ENCODE results near the gene DNM3. TPM values are rescaled to one million over a fixed set of nuclear protein-coding genes. Genes with fewer than 3 reads are reported as not detected.

Gene DNM3
- total RNA-seq, 1 donor: 0.72 TPM

GRCh38 chr1:171902527-171902926, 61.2 kb downstream of the DNM3 start:
- H3K4me3 ChIP-seq (ENCODE audit: insufficient read depth, low read length): no peak overlapping the region
- no peak overlapping the region for H3K27ac ChIP-seq (ENCODE audit: low read depth, low read length)
- H3K27me3 ChIP-seq (ENCODE audit: insufficient read depth, low read length): no peaks in the 10 kb centered on the region
- H3K4me1 ChIP-seq (ENCODE audit: insufficient read depth, low read length): no peaks in the 10 kb centered on the region
- no peak overlapping the region for H2AFZ ChIP-seq (ENCODE audit: low read length)
- TF ChIP-seq CTCF (IDR thresholded peaks at IDR 0.05; ENCODE audit: extremely low read depth, low read depth, low read length): no peak
- H3K4me2 ChIP-seq (ENCODE audit: insufficient read depth, low read length): peak overlapping the region; percentile 9
- H3K9me3 ChIP-seq (ENCODE audit: low read depth, low read length): no peaks in the 10 kb centered on the region
- no peak for DNase-seq (ENCODE audit: insufficient read length, low spot score, missing footprints)
- no peaks in the 10 kb centered on the region for H3K79me2 ChIP-seq (ENCODE audit: insufficient read depth, low read length)
- H3K36me3 ChIP-seq (ENCODE audit: insufficient read depth, low read length): no peaks in the 10 kb centered on the region
- H4K20me1 ChIP-seq (ENCODE audit: insufficient read depth, low read length): no peaks in the 10 kb centered on the region

- H3K36me3 ChIP-seq (ENCODE audit: insufficient read depth, low read length): no peaks in the 10 kb centered on the region
- TF ChIP-seq CTCF (IDR thresholded peaks at IDR 0.05; ENCODE audit: extremely low read depth, low read depth, low read length): no peak
- no peak overlapping the region for H3K4me2 ChIP-seq (ENCODE audit: insufficient read depth, low read length)
- no peak overlapping the region for H3K4me3 ChIP-seq (ENCODE audit: insufficient read depth, low read length)
- no peaks in the 10 kb centered on the region for H3K9me3 ChIP-seq (ENCODE audit: low read depth, low read length)
- no peak overlapping the region for H3K27ac ChIP-seq (ENCODE audit: low read depth, low read length)
- no peaks in the 10 kb centered on the region for H3K4me1 ChIP-seq (ENCODE audit: insufficient read depth, low read length)
- H4K20me1 ChIP-seq (ENCODE audit: insufficient read depth, low read length): no peaks in the 10 kb centered on the region
- H3K27me3 ChIP-seq (ENCODE audit: insufficient read depth, low read length): no peaks in the 10 kb centered on the region
- H2AFZ ChIP-seq (ENCODE audit: low read length): no peak overlapping the region
- no peak for DNase-seq (ENCODE audit: insufficient read length, low spot score, missing footprints)
- H3K79me2 ChIP-seq (ENCODE audit: insufficient read depth, low read length): no peaks in the 10 kb centered on the region
Measured at GRCh38 chr1:171904778-171905450, 63.6 kb downstream of the DNM3 start.

GRCh38 chr1:171909711-171910110, 68.4 kb downstream of the DNM3 start:
- no peak for TF ChIP-seq CTCF (IDR thresholded peaks at IDR 0.05; ENCODE audit: extremely low read depth, low read depth, low read length)
- Histone ChIP-seq H3K36me3 (ENCODE audit: insufficient read depth, low read length) (no peaks in the 10 kb centered on the region), H3K27me3 (ENCODE audit: insufficient read depth, low read length) (no peaks in the 10 kb centered on the region), H4K20me1 (ENCODE audit: insufficient read depth, low read length) (no peaks in the 10 kb centered on the region), H3K27ac (ENCODE audit: low read depth, low read length) (no peak overlapping the region), H3K4me3 (ENCODE audit: insufficient read depth, low read length) (no peak overlapping the region), H2AFZ (ENCODE audit: low read length) (no peak overlapping the region), H3K9me3 (ENCODE audit: low read depth, low read length) (no peaks in the 10 kb centered on the region), H3K79me2 (ENCODE audit: insufficient read depth, low read length) (no peaks in the 10 kb centered on the region), H3K4me1 (ENCODE audit: insufficient read depth, low read length) (no peaks in the 10 kb centered on the region), H3K4me2 (ENCODE audit: insufficient read depth, low read length) (no peak overlapping the region)
- no peak for DNase-seq (ENCODE audit: insufficient read length, low spot score, missing footprints)

GRCh38 chr1:171910786-171911185, 69.5 kb downstream of the DNM3 start:
- no peak overlapping the region for H3K27ac ChIP-seq (ENCODE audit: low read depth, low read length)
- no peaks in the 10 kb centered on the region for H3K27me3 ChIP-seq (ENCODE audit: insufficient read depth, low read length)
- no peak for TF ChIP-seq CTCF (IDR thresholded peaks at IDR 0.05; ENCODE audit: extremely low read depth, low read depth, low read length)
- no peak overlapping the region for H3K4me3 ChIP-seq (ENCODE audit: insufficient read depth, low read length)
- no peaks in the 10 kb centered on the region for H4K20me1 ChIP-seq (ENCODE audit: insufficient read depth, low read length)
- no peak overlapping the region for H2AFZ ChIP-seq (ENCODE audit: low read length)
- no peaks in the 10 kb centered on the region for H3K4me1 ChIP-seq (ENCODE audit: insufficient read depth, low read length)
- no peak overlapping the region for H3K4me2 ChIP-seq (ENCODE audit: insufficient read depth, low read length)
- H3K9me3 ChIP-seq (ENCODE audit: low read depth, low read length): no peaks in the 10 kb centered on the region
- H3K79me2 ChIP-seq (ENCODE audit: insufficient read depth, low read length): no peaks in the 10 kb centered on the region
- no peaks in the 10 kb centered on the region for H3K36me3 ChIP-seq (ENCODE audit: insufficient read depth, low read length)
- DNase-seq (ENCODE audit: insufficient read length, low spot score, missing footprints): no peak

Measured in osteoblast (primary cell).